ENCODE results near the gene ATP2B2.

ATP2B2 gene

GRCh38 chr3:10288575-10288960, 216.8 kb downstream of the ATP2B2 start:
- no peak overlapping the region for H2BK120ac ChIP-seq (ENCODE audit: low read depth, low read length)
- no peak overlapping the region for H2AK5ac ChIP-seq (ENCODE audit: low read length, severe bottlenecking)
- H2AFZ ChIP-seq (ENCODE audit: low read depth, low read length) = no peak overlapping the region
- no peaks in the 10 kb centered on the region for H3K27me3 ChIP-seq (ENCODE audit: control insufficient read depth in 1 of 2, insufficient read depth in 1 of 2, low read length in 2 of 2)
- H3K79me1 ChIP-seq (replicated peaks; ENCODE audit: low read length, poor library complexity, severe bottlenecking) = peaks cover 32% of the 10 kb centered on the region
- H3K27ac ChIP-seq (ENCODE audit: low read length, poor library complexity, severe bottlenecking) = no peak overlapping the region
- no peak overlapping the region for H3K4me3 ChIP-seq (ENCODE audit: insufficient read depth in 1 of 2, low read depth in 1 of 2, low read length in 2 of 2)
- no peak for DNase-seq
- H2BK15ac ChIP-seq (ENCODE audit: low read depth, poor library complexity, severe bottlenecking) = no peak overlapping the region
- H3K4ac ChIP-seq (ENCODE audit: low read depth in 1 of 2, low read length in 2 of 2) = no peak overlapping the region
- no peak overlapping the region for H3K4me2 ChIP-seq (ENCODE audit: low read length, poor library complexity, severe bottlenecking)
- H4K8ac ChIP-seq (ENCODE audit: low read length) = no peak overlapping the region
- no peak overlapping the region for H3K14ac ChIP-seq (ENCODE audit: low read length in 2 of 2)
- peaks cover 22% of the 10 kb centered on the region for H3K4me1 ChIP-seq (ENCODE audit: control insufficient read depth, insufficient read depth, low read depth, low read length)
- no peak overlapping the region for H3K18ac ChIP-seq (ENCODE audit: low read depth in 1 of 2, low read length in 2 of 2)
- H2BK12ac ChIP-seq (ENCODE audit: low read length in 2 of 2) = no peak overlapping the region
- no peak overlapping the region for H3K9ac ChIP-seq (ENCODE audit: low read length)
- peaks cover 71 to 72% of the 10 kb centered on the region in 2 experiments for H3K36me3 ChIP-seq (ENCODE audit: control insufficient read depth in 1 of 2, insufficient read depth in 2 of 2, low read depth in 1 of 2, low read length in 2 of 2)
- H3K23ac ChIP-seq (ENCODE audit: low read length in 2 of 2) = no peak overlapping the region
- no peaks in the 10 kb centered on the region for H3K9me3 ChIP-seq (ENCODE audit: control insufficient read depth, low read length)
- H4K91ac ChIP-seq (ENCODE audit: low read length) = no peak overlapping the region
- WGBS = 89% methylated on average over 11 of the region's 11 CpGs
- no peak overlapping the region for H2BK5ac ChIP-seq (ENCODE audit: low read depth, low read length, poor library complexity, severe bottlenecking)

GRCh38 chr3:10287936-10288574, 217.3 kb downstream of the ATP2B2 start:
- Histone ChIP-seq H2BK12ac (ENCODE audit: low read length in 2 of 2) (no peak overlapping the region), H2BK5ac (ENCODE audit: low read depth, low read length, poor library complexity, severe bottlenecking) (no peak overlapping the region), H4K91ac (ENCODE audit: low read length) (no peak overlapping the region), H3K36me3 (ENCODE audit: control insufficient read depth in 1 of 2, insufficient read depth in 2 of 2, low read depth in 1 of 2, low read length in 2 of 2) (peaks cover 74 to 77% of the 10 kb centered on the region in 2 experiments), H3K27ac (ENCODE audit: low read length, poor library complexity, severe bottlenecking) (no peak overlapping the region), H2AFZ (ENCODE audit: low read depth, low read length) (no peak overlapping the region), H3K9ac (ENCODE audit: low read length) (no peak overlapping the region), H3K23ac (ENCODE audit: low read length in 2 of 2) (no peak overlapping the region), H3K27me3 (ENCODE audit: control insufficient read depth in 1 of 2, insufficient read depth in 1 of 2, low read length in 2 of 2) (no peaks in the 10 kb centered on the region), H3K79me1 (replicated peaks; ENCODE audit: low read length, poor library complexity, severe bottlenecking) (peaks cover 34% of the 10 kb centered on the region), H3K4me3 (ENCODE audit: insufficient read depth in 1 of 2, low read depth in 1 of 2, low read length in 2 of 2) (no peak overlapping the region), H3K4me1 (ENCODE audit: control insufficient read depth, insufficient read depth, low read depth, low read length) (peaks cover 22% of the 10 kb centered on the region), H3K4me2 (ENCODE audit: low read length, poor library complexity, severe bottlenecking) (no peak overlapping the region), H3K9me3 (ENCODE audit: control insufficient read depth, low read length) (no peaks in the 10 kb centered on the region), H2BK15ac (ENCODE audit: low read depth, poor library complexity, severe bottlenecking) (no peak overlapping the region), H3K18ac (ENCODE audit: low read depth in 1 of 2, low read length in 2 of 2) (no peak overlapping the region), H2BK120ac (ENCODE audit: low read depth, low read length) (no peak overlapping the region), H3K14ac (ENCODE audit: low read length in 2 of 2) (no peak overlapping the region), H3K4ac (ENCODE audit: low read depth in 1 of 2, low read length in 2 of 2) (no peak overlapping the region), H2AK5ac (ENCODE audit: low read length, severe bottlenecking) (no peak overlapping the region), H4K8ac (ENCODE audit: low read length) (no peak overlapping the region)
- no peak for DNase-seq
- WGBS = 98% methylated on average over 10 of the region's 12 CpGs

DNA sequence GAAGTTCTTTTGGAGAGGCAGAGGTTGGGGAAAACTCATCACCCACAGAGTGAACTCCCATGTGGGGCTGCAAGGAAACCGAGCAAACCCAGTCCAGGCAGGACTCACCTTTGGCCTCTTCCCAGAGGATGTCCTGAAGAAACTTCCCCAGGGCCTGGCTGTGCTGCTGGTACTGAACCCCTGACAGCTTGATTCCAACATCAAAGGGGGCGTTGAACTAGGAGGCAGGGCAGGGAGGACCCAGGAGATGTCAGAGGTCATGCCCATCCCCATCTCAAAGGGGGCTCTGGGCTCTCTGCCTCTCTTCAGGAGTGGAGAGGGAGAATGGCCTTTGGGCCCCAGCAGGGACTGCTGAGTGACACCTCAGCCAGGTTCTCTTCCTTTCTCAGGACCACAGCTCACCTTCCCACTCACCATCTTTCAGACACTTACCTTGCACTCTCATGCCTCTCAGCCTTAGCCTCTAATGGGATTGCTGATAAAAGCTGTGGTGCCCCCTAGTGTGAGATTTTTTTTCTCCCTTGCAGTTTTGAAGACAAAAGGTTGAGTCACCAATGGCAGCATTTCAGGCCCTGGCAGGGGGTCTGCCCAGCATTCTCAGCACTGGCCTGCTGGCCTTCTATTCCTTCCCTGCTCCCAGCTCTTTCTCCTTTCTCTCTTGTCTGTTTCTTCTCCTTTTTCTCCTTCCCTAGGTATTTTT, 218.6 kb downstream of the ATP2B2 start:
- peak overlapping the region; percentile 57 for H2AK5ac ChIP-seq (ENCODE audit: low read length, severe bottlenecking)

DNA sequence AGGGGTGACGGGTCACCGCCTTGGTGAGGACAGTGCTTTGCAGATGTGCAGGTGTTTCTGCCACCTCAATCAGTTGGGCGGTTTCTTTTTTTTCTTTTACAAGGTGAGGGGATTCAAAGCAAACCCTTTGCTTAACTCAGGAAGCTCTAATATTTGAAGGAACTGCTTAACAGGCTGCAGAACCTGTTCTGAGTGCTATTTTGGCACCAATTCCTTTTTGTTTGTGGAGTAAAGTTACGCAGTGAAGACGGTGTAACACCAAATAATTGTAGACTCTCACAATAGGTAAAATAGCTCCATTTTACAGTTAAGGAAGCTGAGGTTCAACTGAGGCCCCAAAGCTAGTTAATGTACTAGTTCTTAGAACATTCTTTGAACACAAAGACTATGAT, 219.3 kb downstream of the ATP2B2 start:
- Histone ChIP-seq H2BK120ac (ENCODE audit: low read depth, low read length) (no peak overlapping the region), H3K4me2 (ENCODE audit: low read length, poor library complexity, severe bottlenecking) (no peak overlapping the region), H4K91ac (ENCODE audit: low read length) (no peak overlapping the region), H2BK15ac (ENCODE audit: low read depth, poor library complexity, severe bottlenecking) (no peak overlapping the region), H2BK12ac (ENCODE audit: low read length in 2 of 2) (no peak overlapping the region), H3K14ac (ENCODE audit: low read length in 2 of 2) (no peak overlapping the region), H3K27ac (ENCODE audit: low read length, poor library complexity, severe bottlenecking) (peak overlapping the region; percentile 25), H4K8ac (ENCODE audit: low read length) (no peak overlapping the region), H3K4me3 (ENCODE audit: insufficient read depth in 1 of 2, low read depth in 1 of 2, low read length in 2 of 2) (no peak overlapping the region), H3K18ac (ENCODE audit: low read depth in 1 of 2, low read length in 2 of 2) (no peak overlapping the region), H3K9ac (ENCODE audit: low read length) (no peak overlapping the region), H2BK5ac (ENCODE audit: low read depth, low read length, poor library complexity, severe bottlenecking) (no peak overlapping the region), H3K4me1 (ENCODE audit: control insufficient read depth, insufficient read depth, low read depth, low read length) (peaks cover 22% of the 10 kb centered on the region), H3K4ac (ENCODE audit: low read depth in 1 of 2, low read length in 2 of 2) (no peak overlapping the region), H2AK5ac (ENCODE audit: low read length, severe bottlenecking) (no peak overlapping the region), H3K9me3 (ENCODE audit: control insufficient read depth, low read length) (no peaks in the 10 kb centered on the region), H2AFZ (ENCODE audit: low read depth, low read length) (no peak overlapping the region), H3K36me3 (ENCODE audit: control insufficient read depth in 1 of 2, insufficient read depth in 2 of 2, low read depth in 1 of 2, low read length in 2 of 2) (peaks cover 58 to 62% of the 10 kb centered on the region in 2 experiments), H3K27me3 (ENCODE audit: control insufficient read depth in 1 of 2, insufficient read depth in 1 of 2, low read length in 2 of 2) (no peaks in the 10 kb centered on the region), H3K23ac (ENCODE audit: low read length in 2 of 2) (no peak overlapping the region), H3K79me1 (replicated peaks; ENCODE audit: low read length, poor library complexity, severe bottlenecking) (peaks cover 25% of the 10 kb centered on the region)
- no peak for DNase-seq
- WGBS = 100% methylated on average over 3 of the region's 5 CpGs

More for the DNA sequence above, 218.6 kb downstream of the ATP2B2 start:
- Histone ChIP-seq H2BK5ac (ENCODE audit: low read depth, low read length, poor library complexity, severe bottlenecking) (no peak overlapping the region), H2BK120ac (ENCODE audit: low read depth, low read length) (no peak overlapping the region), H3K4me2 (ENCODE audit: low read length, poor library complexity, severe bottlenecking) (no peak overlapping the region), H3K27me3 (ENCODE audit: control insufficient read depth in 1 of 2, insufficient read depth in 1 of 2, low read length in 2 of 2) (no peaks in the 10 kb centered on the region), H3K18ac (ENCODE audit: low read depth in 1 of 2, low read length in 2 of 2) (no peak overlapping the region), H3K23ac (ENCODE audit: low read length in 2 of 2) (no peak overlapping the region), H3K4me1 (ENCODE audit: control insufficient read depth, insufficient read depth, low read depth, low read length) (peaks cover 22% of the 10 kb centered on the region), H2BK15ac (ENCODE audit: low read depth, poor library complexity, severe bottlenecking) (no peak overlapping the region), H2BK12ac (ENCODE audit: low read length in 2 of 2) (no peak overlapping the region), H3K14ac (ENCODE audit: low read length in 2 of 2) (no peak overlapping the region), H2AFZ (ENCODE audit: low read depth, low read length) (no peak overlapping the region), H4K8ac (ENCODE audit: low read length) (no peak overlapping the region), H3K4me3 (ENCODE audit: insufficient read depth in 1 of 2, low read depth in 1 of 2, low read length in 2 of 2) (no peak overlapping the region), H3K4ac (ENCODE audit: low read depth in 1 of 2, low read length in 2 of 2) (no peak overlapping the region), H3K27ac (ENCODE audit: low read length, poor library complexity, severe bottlenecking) (no peak overlapping the region), H3K36me3 (ENCODE audit: control insufficient read depth in 1 of 2, insufficient read depth in 2 of 2, low read depth in 1 of 2, low read length in 2 of 2) (peaks cover 64 to 68% of the 10 kb centered on the region in 2 experiments), H3K79me1 (replicated peaks; ENCODE audit: low read length, poor library complexity, severe bottlenecking) (peaks cover 29% of the 10 kb centered on the region), H3K9me3 (ENCODE audit: control insufficient read depth, low read length) (no peaks in the 10 kb centered on the region), H4K91ac (ENCODE audit: low read length) (no peak overlapping the region), H3K9ac (ENCODE audit: low read length) (no peak overlapping the region)
- 79% methylated on average over 2 of the region's 2 CpGs for WGBS
- DNase-seq = peak; percentile 64
